GM12872 (cell line): ENCODE results near the gene OR7A5.

Experiments
- CTCF ChIP-seq: IDR thresholded peaks from 3 replicates; pipeline ENCODE4 v1.5.1; 2011; ENCODE audit warnings: low read depth, mild to moderate bottlenecking, low read length, moderate library complexity; ENCODE audit not compliant: insufficient read depth

The OR7A5 gene

GRCh38 chr19:14835011-14835410 is at the start of gene OR7A5, which contains the start of gene OR7C1:
TSS of gene OR7A5 (minus strand) at chr19:14835185. CDS start at chr19:14828241, 6,944 bp downstream.
TSS of gene OR7C1 (minus strand) at chr19:14835185. CDS start at chr19:14800136, 35,049 bp downstream.
- TF ChIP-seq CTCF = no peak

GRCh38 chr19:14871619-14872230 is 36.7 kb upstream of the OR7A5 start:
- peak; percentile 39; the same call in 1 of the 3 replicates for TF ChIP-seq CTCF

- no peak for TF ChIP-seq CTCF
These were observed 33.5 kb upstream of the OR7A5 start for GRCh38 chr19:14868497-14868896.

- no peak for TF ChIP-seq CTCF
These were observed 13.8 kb upstream of the OR7A5 start, which contains the start of gene OR7A10 for GRCh38 chr19:14848822-14849221. TSS of gene OR7A10 (minus strand) at chr19:14848922. CDS start at chr19:14841877, 7,045 bp downstream.

GRCh38 chr19:14843578-14843977 is 8.6 kb upstream of the OR7A5 start:
- TF ChIP-seq CTCF = no peak

- no peak for TF ChIP-seq CTCF
These were observed 8.2 kb upstream of the OR7A5 start for GRCh38 chr19:14843169-14843568.

GRCh38 chr19:14840206-14840605 is 5.2 kb upstream of the OR7A5 start:
- TF ChIP-seq CTCF = no peak
